MM.1S (cell line): ENCODE data around the gene CCL3.
"Not testable (repeated sequence)": the region's sequence is repeated elsewhere in the genome, so short reads cannot be mapped to it uniquely, and the experiment has no call there.

Source experiments
- DNase-seq: peaks from one replicate; pipeline ENCODE4 v3.0.0-alpha.2; 2015
- H2AFZ ChIP-seq: fragments of 300-600 bp; sonication (generic); 2 replicates; pipeline ENCODE4 v1.6.0; 2016; ENCODE audit warnings: antibody characterized with exemption, low read length
- H3F3A ChIP-seq: fragments of 300-600 bp; sonication (generic); 2 replicates; pipeline ENCODE4 v1.6.1; 2016; ENCODE audit warnings: mild to moderate bottlenecking, antibody characterized with exemption, low read length, moderate library complexity, mixed read lengths; ENCODE audit not compliant: insufficient read depth
- H3K27ac ChIP-seq: fragments of 300-600 bp; sonication (generic); 2 replicates; pipeline ENCODE4 v1.5.1; 2016; ENCODE audit warnings: mild to moderate bottlenecking, low read length
- H3K27me3 ChIP-seq: fragments of 300-600 bp; sonication (generic); replicated peaks from 2 replicates; pipeline ENCODE4 v1.6.0; 2016; ENCODE audit warnings: low read length; ENCODE audit not compliant: insufficient read depth
- H3K36me3 ChIP-seq: fragments of 300-600 bp; sonication (generic); replicated peaks from 2 replicates; pipeline ENCODE4 v1.6.1; 2016; ENCODE audit warnings: mild to moderate bottlenecking, low read length, mixed read lengths; ENCODE audit not compliant: insufficient read depth
- H3K4me1 ChIP-seq: fragments of 300-600 bp; sonication (generic); 2 replicates; pipeline ENCODE4 v1.6.1; 2016; ENCODE audit warnings: low read length, mixed read lengths
- H3K4me2 ChIP-seq: fragments of 300-600 bp; sonication (generic); 2 replicates; pipeline ENCODE4 v1.6.0; 2016; ENCODE audit warnings: low read depth, low read length
- H3K4me3 ChIP-seq: fragments of 300-600 bp; sonication (generic); 2 replicates; pipeline ENCODE4 v1.5.1; 2016; ENCODE audit warnings: low read length, mixed read lengths
- H3K79me2 ChIP-seq: fragments of 300-600 bp; sonication (generic); 2 replicates; pipeline ENCODE4 v1.6.1; 2016; ENCODE audit warnings: mixed run types, low read length, mixed read lengths
- H3K9ac ChIP-seq: fragments of 300-600 bp; sonication (generic); 2 replicates; pipeline ENCODE4 v1.6.1; 2016; ENCODE audit warnings: low read length, mixed read lengths
- H3K9me2 ChIP-seq: fragments of 300-600 bp; sonication (generic); replicated peaks from 2 replicates; pipeline ENCODE4 v1.6.1; 2016; ENCODE audit warnings: mild to moderate bottlenecking, low read length, mixed read lengths; ENCODE audit not compliant: insufficient read depth
- H3K9me3 ChIP-seq: fragments of 300-600 bp; sonication (generic); replicated peaks from 2 replicates; pipeline ENCODE4 v1.6.1; 2016; ENCODE audit warnings: mild to moderate bottlenecking, low read length, mixed read lengths; ENCODE audit not compliant: insufficient read depth
- H4K20me1 ChIP-seq: fragments of 300-600 bp; sonication (generic); 2 replicates; pipeline ENCODE4 v1.6.1; 2016; ENCODE audit warnings: mild to moderate bottlenecking, low read length, moderate library complexity, mixed read lengths; ENCODE audit not compliant: insufficient read depth
- EZH2 ChIP-seq: fragments of 300-600 bp; sonication (generic); optimal IDR thresholded peaks from 2 replicates; pipeline ENCODE3; 2017; ENCODE audit warnings: low read depth, mild to moderate bottlenecking, antibody characterized with exemption, low read length, mixed read lengths
- EZH2phosphoT487 ChIP-seq: fragments of 300-600 bp; sonication (generic); IDR thresholded peaks from 2 replicates; pipeline ENCODE4 v1.6.1; 2018; ENCODE audit warnings: antibody characterized with exemption, low read length
- TF ChIP-seq, protein P1 (sequence below): fragments of 300-600 bp; sonication (generic); IDR thresholded peaks from 2 replicates; pipeline ENCODE4 v1.5.1; 2016; ENCODE audit warnings: antibody characterized with exemption, low read length, mixed read lengths

The CCL3 gene

DNA sequence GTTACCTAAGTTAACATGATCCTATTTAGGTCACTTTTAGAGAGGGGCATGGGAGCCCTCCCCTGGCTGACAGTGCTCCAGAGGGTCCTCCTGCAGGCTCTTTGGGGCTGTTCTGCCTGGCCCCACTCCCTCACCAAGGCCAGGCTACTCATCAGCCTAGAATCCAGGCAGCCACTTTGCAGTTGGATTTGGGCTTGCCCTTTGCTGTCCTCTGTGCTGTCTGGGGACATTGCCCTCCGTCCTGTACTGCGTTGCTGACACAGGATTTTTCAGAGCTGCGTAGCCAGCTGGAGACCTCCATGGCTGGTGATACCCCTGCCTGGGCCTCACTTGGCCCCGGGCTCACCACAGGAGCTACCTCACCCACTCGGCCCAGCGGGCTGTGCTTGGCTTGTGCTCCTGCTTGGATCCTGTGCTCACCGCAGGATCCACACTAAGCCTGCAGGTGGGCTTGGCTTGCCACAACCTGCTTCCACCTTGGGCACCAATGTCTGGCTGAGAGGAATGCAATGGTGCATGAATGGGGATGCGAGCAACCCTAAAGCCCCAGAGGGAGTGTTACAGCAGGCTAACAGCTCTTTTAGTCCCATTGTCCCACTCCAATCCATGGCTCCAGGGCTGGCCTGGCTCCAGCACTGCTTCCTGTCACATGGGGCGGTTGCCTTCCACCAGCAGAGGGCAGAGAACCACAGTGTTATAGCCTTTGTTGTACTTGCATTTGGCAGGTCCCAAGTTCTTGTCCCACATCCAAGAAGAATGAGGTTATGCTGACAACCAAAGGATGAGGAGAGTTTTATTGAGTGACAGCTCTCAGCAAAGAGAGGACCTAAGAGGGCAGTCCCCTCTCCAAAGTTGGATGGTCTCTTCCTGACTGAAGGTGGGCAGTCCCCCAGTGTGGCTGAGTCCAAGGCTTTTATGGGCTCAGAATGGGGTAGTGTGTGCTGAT lies 35.2 kb upstream of the CCL3 start:
- Histone ChIP-seq H3K9ac (no peak overlapping the region), H3F3A (no peaks in the 10 kb centered on the region), H3K9me3 (no peaks in the 10 kb centered on the region), H2AFZ (no peak overlapping the region), H3K36me3 (no peaks in the 10 kb centered on the region), H4K20me1 (no peaks in the 10 kb centered on the region), H3K27ac (no peak overlapping the region), H3K4me1 (peaks cover 12% of the 10 kb centered on the region), H3K9me2 (no peaks in the 10 kb centered on the region), H3K79me2 (no peaks in the 10 kb centered on the region), H3K4me2 (no peak overlapping the region), H3K4me3 (no peak overlapping the region), H3K27me3 (no peaks in the 10 kb centered on the region)
- TF ChIP-seq, protein P1, sequence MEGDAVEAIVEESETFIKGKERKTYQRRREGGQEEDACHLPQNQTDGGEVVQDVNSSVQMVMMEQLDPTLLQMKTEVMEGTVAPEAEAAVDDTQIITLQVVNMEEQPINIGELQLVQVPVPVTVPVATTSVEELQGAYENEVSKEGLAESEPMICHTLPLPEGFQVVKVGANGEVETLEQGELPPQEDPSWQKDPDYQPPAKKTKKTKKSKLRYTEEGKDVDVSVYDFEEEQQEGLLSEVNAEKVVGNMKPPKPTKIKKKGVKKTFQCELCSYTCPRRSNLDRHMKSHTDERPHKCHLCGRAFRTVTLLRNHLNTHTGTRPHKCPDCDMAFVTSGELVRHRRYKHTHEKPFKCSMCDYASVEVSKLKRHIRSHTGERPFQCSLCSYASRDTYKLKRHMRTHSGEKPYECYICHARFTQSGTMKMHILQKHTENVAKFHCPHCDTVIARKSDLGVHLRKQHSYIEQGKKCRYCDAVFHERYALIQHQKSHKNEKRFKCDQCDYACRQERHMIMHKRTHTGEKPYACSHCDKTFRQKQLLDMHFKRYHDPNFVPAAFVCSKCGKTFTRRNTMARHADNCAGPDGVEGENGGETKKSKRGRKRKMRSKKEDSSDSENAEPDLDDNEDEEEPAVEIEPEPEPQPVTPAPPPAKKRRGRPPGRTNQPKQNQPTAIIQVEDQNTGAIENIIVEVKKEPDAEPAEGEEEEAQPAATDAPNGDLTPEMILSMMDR: no peak
- TF ChIP-seq EZH2 (no peak), EZH2phosphoT487 (no peak)
- no peak for DNase-seq

DNA sequence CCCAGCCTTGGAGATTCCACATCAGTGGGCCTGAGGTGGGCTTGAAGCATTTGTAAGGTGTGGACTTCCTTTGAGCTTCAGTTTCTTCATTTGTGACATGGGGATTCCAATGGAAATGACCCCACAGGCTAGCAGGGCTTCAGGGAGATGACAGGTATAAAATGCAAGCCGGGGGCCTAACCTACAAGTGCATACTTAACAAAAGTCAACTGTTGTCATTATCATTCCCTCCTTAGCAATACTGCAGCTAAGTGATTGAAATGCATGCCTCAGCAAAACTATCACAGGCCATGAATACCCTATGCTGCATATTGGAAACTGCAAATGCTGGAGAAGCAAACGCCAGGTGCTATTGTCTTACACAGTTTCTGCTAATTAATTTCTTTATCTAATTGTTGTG lies 33.5 kb upstream of the CCL3 start:
- Histone ChIP-seq H3F3A (peaks cover 3% of the 10 kb centered on the region), H3K27ac (no peak overlapping the region), H3K9me2 (no peaks in the 10 kb centered on the region), H3K4me1 (peaks cover 19% of the 10 kb centered on the region), H3K27me3 (no peaks in the 10 kb centered on the region), H3K4me2 (no peak overlapping the region), H3K4me3 (no peak overlapping the region), H3K9me3 (no peaks in the 10 kb centered on the region), H3K79me2 (no peaks in the 10 kb centered on the region), H2AFZ (no peak overlapping the region), H3K36me3 (no peaks in the 10 kb centered on the region), H3K9ac (no peak overlapping the region), H4K20me1 (no peaks in the 10 kb centered on the region)
- DNase-seq: no peak
- TF ChIP-seq EZH2phosphoT487: no peak
- TF ChIP-seq EZH2: no peak
- TF ChIP-seq, protein P1: no peak

DNA sequence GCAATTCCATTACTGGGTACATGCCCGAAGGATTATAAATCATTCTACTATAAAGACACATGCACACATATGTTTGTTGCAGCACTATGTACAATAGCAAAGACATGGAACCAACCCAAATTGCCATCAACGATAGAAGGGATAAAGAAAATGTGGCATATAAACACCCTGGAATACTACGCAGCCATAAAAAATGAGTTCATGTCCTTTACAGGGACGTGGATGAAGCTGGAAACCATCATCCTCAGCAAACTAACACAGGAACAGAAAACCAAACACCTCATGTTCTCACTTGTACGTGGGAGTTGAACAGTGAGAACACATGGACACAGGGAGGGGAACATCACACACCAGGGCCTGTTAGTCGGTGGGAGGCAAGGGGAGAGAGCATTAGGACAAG lies 31.2 kb upstream of the CCL3 start:
- H3K4me1 ChIP-seq: peaks cover 22% of the 10 kb centered on the region
- H3K9ac ChIP-seq, H3K27ac ChIP-seq, H2AFZ ChIP-seq, H3K27me3 ChIP-seq, DNase-seq, H3K9me2 ChIP-seq, H3K79me2 ChIP-seq, H3K4me3 ChIP-seq, H3K36me3 ChIP-seq, H4K20me1 ChIP-seq, H3K9me3 ChIP-seq, H3K4me2 ChIP-seq, H3F3A ChIP-seq: not testable (repeated sequence)

DNA sequence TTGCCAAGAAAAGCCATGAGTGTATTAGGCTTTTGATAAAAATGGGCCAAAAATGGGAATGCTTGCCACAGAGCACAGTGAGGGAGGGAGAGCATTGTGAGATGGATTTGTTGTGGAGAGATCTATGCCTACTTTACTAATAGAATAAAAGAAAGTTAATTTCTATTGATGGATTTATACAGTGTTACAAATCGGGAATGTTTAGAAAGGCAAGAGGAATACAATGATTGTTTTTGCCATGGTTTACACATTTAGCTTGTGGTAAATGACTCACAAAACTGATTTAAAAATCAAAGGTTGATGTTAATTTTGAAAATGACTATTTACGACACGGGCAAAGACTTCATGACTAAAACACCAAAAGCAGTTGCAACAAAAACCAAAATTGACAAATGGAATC lies 30.3 kb upstream of the CCL3 start:
- no peak overlapping the region for H3K27ac ChIP-seq

More for the DNA sequence above, 30.3 kb upstream of the CCL3 start:
- Histone ChIP-seq H3K9me2 (no peaks in the 10 kb centered on the region), H2AFZ (no peak overlapping the region), H3K9ac (no peak overlapping the region), H3K4me2 (no peak overlapping the region), H3K4me1 (peaks cover 22% of the 10 kb centered on the region), H3K4me3 (no peak overlapping the region), H3K79me2 (no peaks in the 10 kb centered on the region), H3K9me3 (no peaks in the 10 kb centered on the region), H3F3A (peaks cover 8% of the 10 kb centered on the region), H3K27me3 (no peaks in the 10 kb centered on the region), H4K20me1 (no peaks in the 10 kb centered on the region), H3K36me3 (no peaks in the 10 kb centered on the region)
- no peak for DNase-seq
- TF ChIP-seq, protein P1: no peak
- TF ChIP-seq EZH2phosphoT487 (no peak), EZH2 (no peak)
